Mononuclear cell (primary cell): ENCODE data around the gene WNT7B. TPM values are rescaled to one million over a fixed set of nuclear protein-coding genes. Genes with fewer than 3 reads are reported as not detected.

Experiments
- H3K27me3 ChIP-seq: 2 replicates; pipeline ENCODE4 v1.6.0; 2011; ENCODE audit warnings: low read length, control low read depth; ENCODE audit not compliant: insufficient read depth
- H3K4me1 ChIP-seq: 2 replicates; pipeline ENCODE4 v1.5.1; 2011; ENCODE audit warnings: mild to moderate bottlenecking, low read length, control low read depth; ENCODE audit not compliant: insufficient read depth
- H3K4me3 ChIP-seq: 2 replicates; pipeline ENCODE4 v1.5.1; 2011; ENCODE audit warnings: mild to moderate bottlenecking, low read length, moderate library complexity
- H3K9me3 ChIP-seq: 2 replicates; pipeline ENCODE4 v1.5.1; 2011; ENCODE audit warnings: low read depth, mild to moderate bottlenecking, control low read depth, low read length
- total RNA-seq: library from RNA; depleted of rRNA; stranded (reverse); fragments of >200 nt; gene quantifications from one replicate; pipeline ENCODE4 v1.2.3, GENCODE V29; 2012

Gene WNT7B
- total RNA-seq, 1 donor: not detected

DNA sequence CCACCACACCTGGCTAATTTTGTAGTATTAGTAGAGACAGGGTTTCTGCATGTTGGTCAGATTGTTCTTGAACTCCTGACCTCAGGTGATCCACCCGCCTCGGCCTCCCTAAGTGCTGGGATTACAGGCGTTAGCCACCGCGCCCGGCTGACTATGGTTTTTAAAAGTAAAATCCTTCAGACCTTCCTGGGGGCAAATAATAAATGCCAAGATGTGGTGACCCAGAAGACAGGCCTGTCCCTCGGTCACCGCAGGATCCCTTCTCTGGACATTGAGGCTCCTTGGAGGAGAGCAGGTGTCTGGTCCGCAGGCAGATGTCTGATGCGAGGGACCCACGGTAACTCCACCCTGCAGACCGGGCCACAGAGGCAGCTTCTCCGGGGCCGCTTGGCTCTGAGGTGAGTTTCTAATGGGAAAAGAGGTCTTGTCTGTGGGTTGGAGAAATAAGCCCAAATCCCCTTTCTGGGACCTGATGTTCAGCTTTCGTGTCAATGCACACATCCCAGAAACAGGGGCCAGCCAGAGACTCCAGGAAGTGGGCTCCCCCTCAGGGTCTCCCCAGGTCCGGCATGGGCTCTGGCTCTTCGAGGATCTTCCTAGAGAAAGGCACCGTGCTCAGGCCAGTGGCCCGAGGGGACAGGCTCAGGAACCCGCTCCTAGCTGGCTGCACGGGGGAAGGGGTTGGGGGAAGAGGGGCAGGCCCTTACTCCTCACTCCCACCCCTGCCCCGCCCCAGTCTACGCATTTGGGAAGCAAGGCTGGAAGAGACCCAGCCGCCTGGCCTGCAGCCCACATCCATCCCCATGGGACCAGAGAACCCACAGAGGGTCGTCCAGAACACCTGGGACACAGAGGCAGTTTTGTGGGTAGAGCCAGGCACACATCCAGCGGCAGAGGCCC, 100.6 kb downstream of the WNT7B start:
- H3K4me1 ChIP-seq: no peaks in the 10 kb centered on the region
- H3K4me3 ChIP-seq: no peak overlapping the region
- no peaks in the 10 kb centered on the region for H3K9me3 ChIP-seq
- peaks cover 22% of the 10 kb centered on the region for H3K27me3 ChIP-seq

DNA sequence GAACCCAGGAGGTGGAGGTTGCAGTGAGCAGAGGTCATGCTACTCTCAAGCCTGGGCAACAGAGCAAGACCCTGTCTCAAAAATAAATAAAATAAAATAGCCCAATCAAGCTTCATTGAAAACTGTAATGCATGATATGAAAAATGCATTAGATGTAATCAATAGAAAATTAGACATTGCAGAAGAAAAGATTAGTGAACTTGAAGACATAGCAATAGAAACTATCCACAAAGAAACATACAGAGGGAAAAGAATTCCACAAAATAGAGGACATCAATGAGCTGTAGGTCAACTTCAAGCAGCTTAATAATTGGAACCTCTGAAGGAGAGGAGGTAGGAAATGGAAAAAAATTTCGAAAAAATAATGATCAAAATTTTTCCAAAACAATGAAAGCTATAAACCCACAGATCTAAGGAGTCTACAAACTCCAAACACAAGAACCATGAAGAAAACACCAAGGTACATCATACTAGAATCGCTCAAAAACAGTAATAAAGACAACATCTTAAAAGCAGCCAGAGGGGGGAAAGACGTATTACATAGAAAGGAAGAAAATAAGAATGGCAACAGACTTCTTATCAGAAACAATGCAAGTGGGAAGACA, 104.2 kb downstream of the WNT7B start:
- peaks cover 26% of the 10 kb centered on the region for H3K27me3 ChIP-seq
- H3K9me3 ChIP-seq: no peaks in the 10 kb centered on the region

DNA sequence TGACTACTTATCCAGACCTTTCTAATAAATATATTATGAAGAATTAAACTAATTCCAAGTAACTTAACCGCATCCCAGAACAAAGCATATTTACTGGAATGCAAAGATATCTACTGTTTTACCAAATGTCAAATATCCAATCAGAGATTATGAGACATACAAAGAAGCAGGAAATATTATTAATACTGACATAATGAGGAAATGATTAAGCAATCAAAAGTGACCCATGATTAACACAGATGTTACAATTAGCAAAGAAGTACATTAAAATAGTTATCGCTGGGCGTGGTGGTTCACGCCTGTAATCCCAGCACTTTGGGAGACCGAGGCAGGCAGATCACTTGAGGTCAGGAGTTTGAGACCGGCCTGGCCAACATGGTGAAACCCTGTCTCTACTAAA, 105.2 kb downstream of the WNT7B start:
- H3K4me1 ChIP-seq: no peaks in the 10 kb centered on the region
- no peak overlapping the region for H3K4me3 ChIP-seq
- H3K27me3 ChIP-seq: peaks cover 26% of the 10 kb centered on the region
- H3K9me3 ChIP-seq: no peaks in the 10 kb centered on the region

More for the DNA sequence above, 104.2 kb downstream of the WNT7B start:
- Histone ChIP-seq H3K4me3 (no peak overlapping the region), H3K4me1 (no peaks in the 10 kb centered on the region)

Other genes with a start within 250 kb of the WNT7B start
- 5.1 TPM for gene PPARA, start 173.4 kb upstream of the WNT7B start, total RNA-seq